Mucosa of gallbladder (tissue), 1 donor: ENCODE data around the gene TRIM24. TPM values are rescaled to one million over a fixed set of nuclear protein-coding genes. Genes with fewer than 3 reads are reported as not detected.

Experiments used
- DNase-seq: peaks from one replicate; pipeline ENCODE4 v3.0.0-alpha.2; 2020; ENCODE audit warnings: low spot score
- total RNA-seq: library from RNA; stranded (reverse); gene quantifications from one replicate; pipeline ENCODE4 v1.2.1, GENCODE V29; 2021
- donor health status: DM: no; HTN: no; CAD: no.

TRIM24 gene
- total RNA-seq, 1 donor from 2014 or later: 17.3 TPM

DNA sequence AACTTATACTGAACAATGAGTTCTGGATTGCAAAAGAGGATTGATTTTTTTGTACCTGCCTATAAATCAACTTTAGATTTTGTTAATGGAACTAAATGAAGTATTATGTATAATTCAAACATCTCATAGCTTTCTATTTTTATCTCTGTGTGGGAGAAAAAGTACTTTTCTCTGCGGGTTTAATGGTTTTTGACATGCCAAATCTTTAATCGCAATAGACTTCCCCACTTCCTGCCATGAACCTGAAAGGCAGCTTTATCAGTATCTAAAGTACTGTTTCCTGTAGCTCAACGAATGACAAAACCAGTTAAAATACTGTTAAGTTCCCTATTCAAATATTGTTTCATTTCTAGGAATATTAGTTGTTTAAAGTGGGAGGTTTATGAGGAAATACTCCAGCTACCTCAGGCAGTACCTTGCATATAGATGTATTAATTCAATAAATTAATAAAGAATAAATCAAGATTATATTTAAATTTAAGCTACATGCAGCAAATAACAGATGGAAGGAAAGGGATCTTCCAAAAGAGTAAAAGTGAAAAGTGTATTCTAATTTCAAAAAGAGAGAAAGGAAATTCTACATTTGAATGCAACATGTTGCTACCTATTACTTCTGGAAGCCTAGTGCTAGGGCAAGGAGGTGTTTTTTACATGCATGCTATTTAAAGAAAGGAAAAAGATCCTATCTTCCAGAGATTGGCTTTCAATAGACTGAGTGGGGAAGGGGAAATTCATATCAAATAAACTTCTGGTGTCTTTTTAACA lies 165.2 kb downstream of the TRIM24 start:
- no peak for DNase-seq

DNA sequence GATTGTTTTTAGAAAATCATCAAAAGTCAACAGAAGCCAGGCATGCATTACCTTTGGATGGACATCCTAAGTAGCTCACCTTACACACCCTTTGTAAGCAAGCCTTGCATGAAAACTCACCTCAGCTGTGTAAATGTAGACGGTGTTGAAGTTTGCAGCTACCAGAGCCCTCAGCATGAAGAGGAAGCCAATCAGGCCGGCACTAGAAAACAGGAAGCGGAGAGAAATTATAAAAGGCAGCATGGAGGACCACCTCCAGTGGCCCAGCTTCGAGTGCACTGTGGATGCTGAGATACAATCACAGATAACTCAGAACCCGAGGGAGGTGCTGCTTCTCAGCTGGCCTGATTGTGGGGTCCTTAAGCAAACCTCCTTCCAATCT lies 165.8 kb downstream of the TRIM24 start:
- DNase-seq: no peak

DNA sequence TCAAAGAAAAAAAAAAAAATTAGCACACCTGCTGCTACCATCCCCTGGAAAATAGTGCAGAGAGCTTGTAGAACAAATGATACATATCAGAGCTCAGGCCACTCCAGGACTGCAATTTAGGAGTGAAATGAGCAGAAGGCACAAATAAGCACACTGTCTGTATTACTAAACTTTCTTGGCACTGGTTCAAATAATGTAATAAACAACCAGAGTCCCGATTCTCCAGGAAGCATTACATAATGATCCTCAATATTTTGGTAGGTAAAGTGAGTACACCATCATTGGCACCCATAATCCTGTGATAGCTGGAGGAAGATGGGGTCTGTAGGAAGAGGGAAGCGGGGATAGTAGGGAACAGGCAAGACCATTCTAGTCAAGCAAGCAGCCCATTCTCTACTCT lies 166.8 kb downstream of the TRIM24 start:
- no peak for DNase-seq

DNA sequence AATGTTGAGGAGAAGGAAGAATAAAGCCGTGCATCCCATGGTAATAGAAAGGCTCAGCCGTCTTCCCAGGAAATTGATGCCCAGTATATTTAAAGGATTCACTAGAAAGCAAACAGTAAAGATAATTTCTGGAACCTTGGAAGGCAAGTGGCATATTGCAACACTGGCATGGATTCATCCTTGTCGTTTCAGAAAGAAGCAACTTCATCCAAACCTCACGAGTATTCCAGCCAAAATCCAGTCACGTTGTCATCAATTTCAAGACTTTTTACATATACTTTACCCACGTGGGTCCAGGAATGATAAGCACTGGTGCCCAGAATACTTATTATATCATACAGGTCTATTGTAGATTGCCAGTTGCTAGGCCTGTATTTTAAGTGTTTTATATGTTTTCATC lies 167.3 kb downstream of the TRIM24 start:
- no peak for DNase-seq

DNA sequence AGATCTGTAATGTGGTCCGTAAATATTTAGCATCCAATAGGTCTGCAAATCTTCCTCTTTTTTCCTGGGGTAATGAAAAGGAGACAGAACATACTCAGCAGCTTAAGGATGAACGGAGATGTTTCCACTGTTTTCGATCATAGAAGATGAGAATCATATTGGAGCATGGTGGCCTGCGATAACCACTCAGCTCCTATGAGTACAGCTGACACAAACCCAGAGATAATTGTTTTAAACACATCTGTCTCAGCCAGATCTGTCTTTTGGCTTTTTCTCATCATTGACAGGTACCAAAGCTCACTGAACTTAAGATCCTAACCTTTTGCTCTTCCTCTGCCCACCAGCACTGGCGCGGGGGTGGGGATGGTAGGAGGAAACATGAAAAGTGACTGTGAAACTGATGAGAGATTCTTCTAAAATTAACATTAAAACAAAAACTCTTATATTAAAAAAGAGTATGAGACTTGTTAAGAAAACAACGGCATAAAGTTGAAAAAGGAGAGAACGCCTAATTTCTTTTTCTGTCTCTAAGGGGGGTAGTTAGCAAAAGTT lies 170.1 kb downstream of the TRIM24 start:
- no peak for DNase-seq

DNA sequence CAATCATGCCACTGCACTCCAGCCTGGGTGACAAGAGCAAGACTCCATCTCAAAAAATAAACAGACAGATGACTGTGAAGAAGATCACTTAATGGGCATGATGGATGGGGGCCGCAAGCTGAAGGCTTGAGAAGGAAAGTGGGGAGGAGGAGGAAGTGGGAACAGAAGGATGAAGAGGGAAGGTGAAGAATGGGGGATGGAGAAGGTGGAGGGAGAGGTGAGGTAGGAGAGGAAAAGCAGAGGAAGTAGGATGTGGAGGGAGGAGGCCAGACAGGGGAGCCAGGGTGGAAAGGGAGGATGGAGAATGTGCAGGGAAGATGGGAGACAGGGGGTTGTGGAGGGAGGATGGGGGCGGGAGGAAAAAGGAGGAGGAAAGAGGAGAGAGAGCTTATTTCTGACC lies 172.3 kb downstream of the TRIM24 start:
- DNase-seq: no peak

DNA sequence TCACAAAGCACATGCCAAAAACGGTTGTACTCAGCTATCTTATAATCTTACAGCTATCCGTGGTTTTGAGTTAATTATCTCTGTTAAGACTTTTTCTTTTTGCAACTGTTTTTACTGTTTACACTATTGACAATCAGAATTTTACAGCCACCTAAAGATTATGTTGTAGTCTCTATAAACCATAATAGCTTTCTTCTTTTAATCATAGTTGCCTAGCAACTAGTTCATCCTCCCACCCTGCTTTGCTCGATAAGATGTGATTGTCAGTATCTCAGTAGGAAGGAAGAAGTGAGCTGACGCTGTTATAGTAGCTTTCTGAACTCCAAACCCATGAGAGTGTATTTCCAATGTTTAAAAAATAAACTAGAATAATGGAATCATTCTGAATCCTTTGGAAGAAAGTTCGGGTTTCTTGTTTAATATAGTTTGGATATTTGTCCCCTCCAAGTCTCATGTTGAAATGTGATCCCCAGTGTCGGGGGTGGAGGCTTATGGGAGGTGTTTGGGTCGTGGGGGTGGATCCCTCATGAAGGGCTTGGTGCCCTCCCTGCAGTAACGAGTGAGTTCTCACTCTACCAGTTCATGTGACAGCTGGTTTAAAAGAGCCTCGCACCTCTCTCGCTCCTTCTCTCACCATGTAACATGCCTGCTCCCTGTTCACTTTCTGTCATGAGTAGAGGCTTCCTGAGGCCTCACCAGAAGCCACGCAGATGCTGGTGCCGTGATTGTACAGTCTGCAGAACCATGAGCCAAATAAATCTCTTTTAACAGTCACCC lies 173.0 kb downstream of the TRIM24 start:
- DNase-seq: no peak

Other genes starting within 250 kb of the TRIM24 start
- gene SVOPL, start 241.1 kb downstream of the TRIM24 start, total RNA-seq: not detected